ENCODE results near the gene RIBC2.

The RIBC2 gene

DNA sequence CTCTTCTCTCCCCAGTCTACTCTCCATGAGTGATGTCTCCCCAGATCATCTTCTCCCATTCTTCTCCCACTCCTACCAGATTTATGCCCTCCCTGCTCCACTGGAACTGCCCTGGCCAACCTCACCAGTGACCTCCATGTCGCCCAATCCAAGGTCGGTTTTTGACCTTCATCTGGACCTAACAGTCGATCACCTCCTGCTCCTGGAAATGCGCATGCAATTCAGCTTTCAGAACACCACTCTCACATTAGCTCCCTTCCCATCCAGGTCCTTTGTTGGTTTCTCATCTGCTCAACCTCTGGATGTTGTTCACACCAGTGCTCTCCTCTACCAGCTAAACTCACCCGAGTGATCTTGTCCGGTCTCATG is 5.3 kb downstream of the RIBC2 start:
- H3K27me3 Mint-ChIP-seq = no peaks in the 10 kb centered on the region
- H3K27ac Mint-ChIP-seq = no peak overlapping the region
- H3K9me3 Mint-ChIP-seq = no peaks in the 10 kb centered on the region
- no peak for DNase-seq
- H3K4me1 Mint-ChIP-seq = peaks cover 11% of the 10 kb centered on the region
- no peak overlapping the region for H3K4me3 Mint-ChIP-seq
- H3K36me3 Mint-ChIP-seq (ENCODE audit: low read depth) = peaks cover 10% of the 10 kb centered on the region
- ATAC-seq = no peak

- ATAC-seq = no peak
- peaks cover 3% of the 10 kb centered on the region for H3K4me1 Mint-ChIP-seq
- DNase-seq = no peak
- H3K27ac Mint-ChIP-seq = no peak overlapping the region
- no peaks in the 10 kb centered on the region for H3K27me3 Mint-ChIP-seq
- H3K9me3 Mint-ChIP-seq = no peaks in the 10 kb centered on the region
- H3K36me3 Mint-ChIP-seq (ENCODE audit: low read depth) = peaks cover 10% of the 10 kb centered on the region
- no peak overlapping the region for H3K4me3 Mint-ChIP-seq
Observed at GRCh38 chr22:45420011-45420410, 6.5 kb downstream of the RIBC2 start.

GRCh38 chr22:45420539-45420938 is 7.0 kb downstream of the RIBC2 start:
- DNase-seq (no peak), ATAC-seq (no peak)
- Mint-ChIP-seq H3K27ac (no peak overlapping the region), H3K27me3 (no peaks in the 10 kb centered on the region), H3K4me3 (no peak overlapping the region), H3K9me3 (no peaks in the 10 kb centered on the region), H3K4me1 (peaks cover 3% of the 10 kb centered on the region), H3K36me3 (ENCODE audit: low read depth) (peaks cover 10% of the 10 kb centered on the region)

DNA sequence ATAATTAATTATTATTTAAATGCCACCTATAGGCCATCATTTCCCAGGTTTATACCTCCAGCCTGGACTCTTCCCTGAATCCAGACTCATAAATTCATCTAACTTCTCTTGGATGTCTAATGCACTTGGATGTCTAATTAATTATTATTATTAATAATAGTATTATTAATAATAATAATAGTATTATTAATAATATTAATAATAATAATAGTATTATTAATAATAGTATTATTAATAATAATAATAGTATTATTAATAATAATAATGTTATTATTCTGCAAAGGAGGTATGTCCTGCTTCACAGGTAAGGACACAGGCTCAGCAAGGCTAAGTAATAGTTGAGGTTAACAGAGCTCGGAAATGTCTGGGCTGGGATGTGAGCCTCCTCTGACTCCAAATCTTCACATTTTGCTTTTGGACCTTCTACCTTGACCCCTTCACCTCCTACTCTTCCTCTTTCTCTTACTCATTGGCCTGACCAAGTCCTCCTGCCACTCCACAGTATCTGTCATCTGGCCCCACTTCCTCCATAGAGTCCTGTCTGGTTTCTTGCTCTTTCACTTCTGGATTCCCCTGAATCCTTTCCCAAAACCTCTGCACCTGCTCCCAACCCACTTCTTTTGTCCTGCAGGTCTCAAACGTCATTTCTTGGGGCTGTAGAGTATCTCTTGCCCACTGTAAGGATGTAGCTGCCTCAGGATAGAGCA is 8.0 kb downstream of the RIBC2 start:
- DNase-seq = no peak
- ATAC-seq = no peak

DNA sequence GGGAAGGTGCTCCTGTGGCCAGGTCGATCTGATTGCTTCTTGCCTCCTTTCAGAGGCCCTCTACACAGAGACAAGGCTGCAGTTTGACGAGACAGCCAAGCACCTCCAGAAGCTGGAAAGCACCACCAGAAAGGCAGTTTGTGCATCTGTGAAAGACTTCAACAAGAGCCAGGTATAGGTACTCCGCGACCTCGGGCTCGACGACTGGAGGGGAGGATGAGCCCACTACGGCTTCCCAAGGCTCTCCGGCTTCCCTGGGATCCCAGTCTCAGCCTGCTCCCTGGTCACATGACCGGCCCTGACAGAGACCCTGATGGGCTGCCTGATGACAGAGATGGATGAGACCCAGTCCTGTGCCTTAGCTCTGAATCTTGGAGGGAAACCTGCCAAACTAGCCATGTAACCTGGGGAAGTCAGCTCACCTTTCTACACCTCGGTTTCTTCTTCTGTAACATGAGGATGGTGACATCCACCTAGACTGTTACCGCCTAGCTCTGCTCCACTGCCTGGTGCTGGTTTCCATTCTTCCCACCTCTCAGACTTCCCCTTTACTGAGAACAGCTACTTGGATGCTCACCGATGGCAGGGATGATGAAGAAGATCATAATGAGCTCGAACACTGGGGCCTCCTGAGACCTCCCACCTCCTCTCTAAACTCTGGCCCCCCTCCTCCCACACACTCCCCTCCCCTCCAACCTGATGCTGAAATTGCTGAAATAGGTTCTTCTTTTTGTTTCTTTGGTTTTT is 8.9 kb downstream of the RIBC2 start:
- peaks cover 13% of the 10 kb centered on the region for H3K36me3 Mint-ChIP-seq (ENCODE audit: low read depth)
- H3K27ac Mint-ChIP-seq = no peak overlapping the region
- no peak overlapping the region for H3K4me3 Mint-ChIP-seq
- H3K9me3 Mint-ChIP-seq = no peaks in the 10 kb centered on the region
- no peaks in the 10 kb centered on the region for H3K27me3 Mint-ChIP-seq
- H3K4me1 Mint-ChIP-seq = peaks cover 3% of the 10 kb centered on the region
- ATAC-seq (no peak), DNase-seq (no peak)

More for the DNA sequence above, 8.0 kb downstream of the RIBC2 start:
- peaks cover 3% of the 10 kb centered on the region for H3K4me1 Mint-ChIP-seq
- H3K27me3 Mint-ChIP-seq = no peaks in the 10 kb centered on the region
- H3K9me3 Mint-ChIP-seq = no peaks in the 10 kb centered on the region
- H3K36me3 Mint-ChIP-seq (ENCODE audit: low read depth) = peaks cover 13% of the 10 kb centered on the region
- H3K4me3 Mint-ChIP-seq = no peak overlapping the region
- no peak overlapping the region for H3K27ac Mint-ChIP-seq

DNA sequence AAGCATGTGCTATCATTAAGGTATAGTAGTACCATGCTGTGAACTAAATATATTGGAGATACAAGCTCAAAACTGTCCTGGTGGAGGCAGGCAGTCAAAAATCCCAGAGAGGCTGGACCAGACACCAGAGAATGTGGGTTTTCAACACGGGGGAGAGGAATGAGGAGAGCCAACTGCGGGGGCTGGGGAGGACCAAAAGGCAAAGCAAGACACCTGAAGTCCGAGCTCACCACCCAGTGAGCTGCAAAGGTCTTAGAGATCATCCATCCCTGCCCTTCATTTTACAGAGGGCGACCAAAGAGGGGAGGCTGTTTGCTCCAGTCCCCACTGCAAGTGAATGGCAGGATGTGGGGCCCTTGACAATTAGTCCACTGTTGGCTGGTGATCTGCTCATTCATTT is 10.0 kb downstream of the RIBC2 start:
- peaks cover 3% of the 10 kb centered on the region for H3K4me1 Mint-ChIP-seq
- no peak for ATAC-seq
- H3K27me3 Mint-ChIP-seq = no peaks in the 10 kb centered on the region
- peaks cover 9% of the 10 kb centered on the region for H3K36me3 Mint-ChIP-seq (ENCODE audit: low read depth)
- no peak overlapping the region for H3K27ac Mint-ChIP-seq
- H3K4me3 Mint-ChIP-seq = no peak overlapping the region
- no peak for DNase-seq
- H3K9me3 Mint-ChIP-seq = no peaks in the 10 kb centered on the region

DNA sequence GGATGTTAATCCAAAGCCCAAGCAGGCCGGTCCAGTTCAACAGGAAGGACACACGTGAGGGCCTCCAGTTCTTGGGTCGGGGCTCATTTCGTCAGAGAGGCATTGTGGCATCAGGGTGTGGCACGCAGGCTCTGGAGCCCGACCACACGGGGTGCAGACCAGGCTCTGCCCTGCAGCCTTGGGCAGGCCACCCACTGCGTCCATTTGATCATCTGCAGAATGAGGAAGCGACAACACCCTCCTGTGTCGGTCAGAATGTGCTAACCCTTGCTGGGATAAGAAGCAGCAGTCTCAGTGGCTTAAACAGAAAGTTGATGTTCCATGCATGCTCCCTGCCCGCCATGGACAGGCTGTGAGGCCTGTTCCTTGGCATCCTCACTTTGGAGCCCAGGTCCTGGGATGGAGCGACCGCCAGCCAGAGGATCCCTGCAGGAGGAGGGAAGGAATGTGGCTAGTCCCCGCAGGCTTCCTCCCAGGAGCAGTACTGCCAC is 10.8 kb downstream of the RIBC2 start:
- H3K36me3 Mint-ChIP-seq (ENCODE audit: low read depth) = peaks cover 4% of the 10 kb centered on the region
- no peak overlapping the region for H3K27ac Mint-ChIP-seq
- H3K9me3 Mint-ChIP-seq = no peaks in the 10 kb centered on the region
- H3K4me1 Mint-ChIP-seq = peaks cover 3% of the 10 kb centered on the region
- no peaks in the 10 kb centered on the region for H3K27me3 Mint-ChIP-seq
- no peak for ATAC-seq
- no peak for DNase-seq
- no peak overlapping the region for H3K4me3 Mint-ChIP-seq

- H3K4me1 Mint-ChIP-seq = peaks cover 3% of the 10 kb centered on the region
- H3K4me3 Mint-ChIP-seq = no peak overlapping the region
- no peaks in the 10 kb centered on the region for H3K27me3 Mint-ChIP-seq
- DNase-seq = no peak
- no peak for ATAC-seq
- peaks cover 2% of the 10 kb centered on the region for H3K36me3 Mint-ChIP-seq (ENCODE audit: low read depth)
- no peaks in the 10 kb centered on the region for H3K9me3 Mint-ChIP-seq
- no peak overlapping the region for H3K27ac Mint-ChIP-seq
Observed at GRCh38 chr22:45425101-45425500, 11.6 kb downstream of the RIBC2 start.

DNA sequence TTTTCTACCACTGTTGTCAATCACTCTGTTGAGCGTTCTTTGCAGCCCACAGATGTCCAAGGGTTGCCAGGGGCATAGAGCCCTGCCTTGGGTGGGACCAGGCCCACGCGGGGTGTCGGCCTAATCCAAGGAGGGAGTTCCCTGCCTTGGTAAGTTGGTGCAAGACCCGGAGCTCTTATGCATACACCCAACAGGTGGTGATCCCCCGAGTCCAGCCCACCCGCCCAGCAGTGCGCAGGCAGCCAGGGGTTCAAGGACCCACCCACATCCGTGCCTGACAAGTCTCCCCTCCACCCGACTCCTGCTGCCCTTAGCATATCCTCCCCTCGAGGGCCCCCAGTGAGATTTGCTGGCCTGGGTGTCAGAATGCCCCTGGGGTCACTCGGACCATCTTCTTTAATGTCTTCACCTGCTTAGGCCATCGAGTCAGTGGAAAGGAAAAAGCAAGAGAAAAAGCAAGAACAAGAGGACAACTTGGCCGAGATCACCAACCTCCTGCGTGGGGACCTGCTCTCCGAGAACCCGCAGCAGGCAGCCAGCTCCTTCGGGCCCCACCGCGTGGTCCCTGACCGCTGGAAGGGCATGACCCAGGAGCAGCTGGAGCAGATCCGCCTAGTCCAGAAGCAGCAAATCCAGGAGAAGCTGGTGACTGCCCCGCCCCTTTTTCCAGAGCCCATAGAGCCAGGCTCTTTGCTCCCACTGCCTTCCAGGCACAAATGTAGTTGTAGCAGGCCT is 12.2 kb downstream of the RIBC2 start:
- Mint-ChIP-seq H3K4me3 (no peak overlapping the region), H3K36me3 (ENCODE audit: low read depth) (peaks cover 2% of the 10 kb centered on the region), H3K27me3 (no peaks in the 10 kb centered on the region), H3K27ac (no peak overlapping the region), H3K4me1 (peaks cover 3% of the 10 kb centered on the region), H3K9me3 (no peaks in the 10 kb centered on the region)
- ATAC-seq (no peak), DNase-seq (no peak)

GRCh38 chr22:45426387-45426786 is 12.9 kb downstream of the RIBC2 start:
- H3K4me1 Mint-ChIP-seq = peaks cover 3% of the 10 kb centered on the region
- H3K4me3 Mint-ChIP-seq = no peak overlapping the region
- no peaks in the 10 kb centered on the region for H3K9me3 Mint-ChIP-seq
- no peak for ATAC-seq
- peaks cover 2% of the 10 kb centered on the region for H3K36me3 Mint-ChIP-seq (ENCODE audit: low read depth)
- H3K27me3 Mint-ChIP-seq = no peaks in the 10 kb centered on the region
- H3K27ac Mint-ChIP-seq = no peak overlapping the region
- DNase-seq = no peak

- DNase-seq (no peak), ATAC-seq (no peak)
- no peaks in the 10 kb centered on the region for H3K4me1 Mint-ChIP-seq
- H3K27me3 Mint-ChIP-seq = no peaks in the 10 kb centered on the region
- no peaks in the 10 kb centered on the region for H3K9me3 Mint-ChIP-seq
- no peak overlapping the region for H3K27ac Mint-ChIP-seq
- H3K36me3 Mint-ChIP-seq (ENCODE audit: low read depth) = peaks cover 2% of the 10 kb centered on the region
- H3K4me3 Mint-ChIP-seq = no peak overlapping the region
Observed at GRCh38 chr22:45427114-45427513, 13.6 kb downstream of the RIBC2 start.

GRCh38 chr22:45428391-45429385 is 15.2 kb downstream of the RIBC2 start:
- H3K27me3 Mint-ChIP-seq = no peaks in the 10 kb centered on the region
- no peak overlapping the region for H3K27ac Mint-ChIP-seq
- no peaks in the 10 kb centered on the region for H3K4me1 Mint-ChIP-seq
- H3K36me3 Mint-ChIP-seq (ENCODE audit: low read depth) = peaks cover 2% of the 10 kb centered on the region
- no peaks in the 10 kb centered on the region for H3K9me3 Mint-ChIP-seq
- no peak overlapping the region for H3K4me3 Mint-ChIP-seq
- no peak for ATAC-seq
- no peak for DNase-seq

DNA sequence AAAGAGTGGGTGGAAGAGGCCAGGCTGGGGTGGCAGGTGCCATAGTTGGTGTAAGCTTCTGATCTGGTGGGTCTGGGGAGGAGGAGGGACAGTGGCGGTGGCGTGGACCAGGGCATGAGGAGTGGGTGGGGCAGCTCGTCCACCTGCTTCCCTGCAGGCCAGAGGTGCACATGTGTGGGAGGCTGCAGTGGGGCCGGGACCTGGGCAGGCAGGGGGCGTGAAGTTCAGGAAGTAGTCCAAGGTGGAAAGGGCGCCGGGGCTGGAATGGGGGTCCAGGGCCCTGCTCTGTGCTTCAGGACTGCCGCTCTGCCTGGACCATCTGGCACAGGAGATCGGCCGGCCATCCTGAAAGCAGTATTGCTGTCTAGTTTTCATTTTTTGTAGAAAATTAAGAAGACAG is 15.9 kb downstream of the RIBC2 start:
- H3K4me1 Mint-ChIP-seq = no peaks in the 10 kb centered on the region
- H3K27me3 Mint-ChIP-seq = no peaks in the 10 kb centered on the region
- peaks cover 2% of the 10 kb centered on the region for H3K36me3 Mint-ChIP-seq (ENCODE audit: low read depth)
- no peaks in the 10 kb centered on the region for H3K9me3 Mint-ChIP-seq
- H3K27ac Mint-ChIP-seq = no peak overlapping the region
- H3K4me3 Mint-ChIP-seq = no peak overlapping the region
- ATAC-seq (no peak), DNase-seq (no peak)
